Neural progenitor cell (in vitro differentiated cells): ENCODE results near the gene DVL2.

Experiments
- EZH2 ChIP-seq: fragments of 200-600 bp; sonication (generic); IDR thresholded peaks from 2 replicates; pipeline ENCODE4 v1.6.1; 2017; ENCODE audit warnings: antibody characterized with exemption, mild to moderate bottlenecking, moderate library complexity
- EZH2phosphoT487 ChIP-seq: fragments of 200-600 bp; sonication (generic); IDR thresholded peaks from 2 replicates; pipeline ENCODE4 v1.6.1; 2017; ENCODE audit warnings: antibody characterized with exemption
- TF ChIP-seq, protein P1 (sequence below): fragments of 200-600 bp; sonication (generic); IDR thresholded peaks from 2 replicates; pipeline ENCODE4 v1.5.1; 2017; ENCODE audit warnings: antibody characterized with exemption, mild to moderate bottlenecking

DNA sequence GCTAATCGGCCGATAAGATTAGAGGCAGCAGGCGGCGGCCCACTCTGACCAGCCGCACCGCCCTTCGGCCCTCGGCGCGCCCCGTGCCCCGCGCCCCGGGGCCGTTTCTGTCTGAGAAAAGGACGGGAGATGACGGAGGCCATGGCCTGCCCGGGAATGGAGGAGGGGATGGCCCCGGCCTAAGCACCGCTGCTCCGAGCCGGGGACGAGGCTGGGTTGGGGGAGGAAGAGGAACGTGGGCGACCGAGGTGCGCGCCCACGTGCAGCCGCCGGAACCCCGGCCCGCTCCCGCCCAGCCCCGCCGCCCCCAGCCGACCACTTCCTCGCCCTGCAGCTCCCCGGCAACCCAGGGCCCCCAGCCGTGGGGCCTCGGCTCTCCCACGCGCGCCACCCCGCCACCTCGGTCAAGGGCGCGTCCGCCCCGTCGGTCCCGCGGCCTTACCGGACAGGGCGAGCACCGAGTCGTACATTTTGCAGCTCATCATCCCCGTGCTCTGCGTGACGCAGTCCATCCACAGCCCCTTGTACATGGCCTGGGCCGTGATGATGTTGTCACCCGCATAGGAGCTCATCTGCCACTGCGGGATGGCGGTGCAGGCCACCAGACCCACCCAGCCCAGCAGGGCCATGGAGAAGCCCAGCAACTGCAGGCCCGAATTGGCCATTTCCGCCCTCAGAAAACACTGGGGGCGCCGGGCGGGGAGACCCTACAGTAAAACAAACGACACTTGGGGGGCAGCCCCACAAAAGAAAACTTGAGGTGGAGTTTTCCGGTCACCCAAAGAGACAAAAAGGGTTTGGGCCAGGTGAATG is 27.3 kb upstream of the DVL2 start:
- TF ChIP-seq, protein P1, sequence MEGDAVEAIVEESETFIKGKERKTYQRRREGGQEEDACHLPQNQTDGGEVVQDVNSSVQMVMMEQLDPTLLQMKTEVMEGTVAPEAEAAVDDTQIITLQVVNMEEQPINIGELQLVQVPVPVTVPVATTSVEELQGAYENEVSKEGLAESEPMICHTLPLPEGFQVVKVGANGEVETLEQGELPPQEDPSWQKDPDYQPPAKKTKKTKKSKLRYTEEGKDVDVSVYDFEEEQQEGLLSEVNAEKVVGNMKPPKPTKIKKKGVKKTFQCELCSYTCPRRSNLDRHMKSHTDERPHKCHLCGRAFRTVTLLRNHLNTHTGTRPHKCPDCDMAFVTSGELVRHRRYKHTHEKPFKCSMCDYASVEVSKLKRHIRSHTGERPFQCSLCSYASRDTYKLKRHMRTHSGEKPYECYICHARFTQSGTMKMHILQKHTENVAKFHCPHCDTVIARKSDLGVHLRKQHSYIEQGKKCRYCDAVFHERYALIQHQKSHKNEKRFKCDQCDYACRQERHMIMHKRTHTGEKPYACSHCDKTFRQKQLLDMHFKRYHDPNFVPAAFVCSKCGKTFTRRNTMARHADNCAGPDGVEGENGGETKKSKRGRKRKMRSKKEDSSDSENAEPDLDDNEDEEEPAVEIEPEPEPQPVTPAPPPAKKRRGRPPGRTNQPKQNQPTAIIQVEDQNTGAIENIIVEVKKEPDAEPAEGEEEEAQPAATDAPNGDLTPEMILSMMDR = no peak
- TF ChIP-seq EZH2 = peak; percentile 98
- peak; percentile 98 for TF ChIP-seq EZH2phosphoT487
